Measurements from ENCODE around the gene ILRUN.

The ILRUN gene

GRCh38 chr6:34736823-34737222 lies 40.3 kb upstream of the ILRUN start:
- Histone ChIP-seq H3K4me3 (ENCODE audit: severe bottlenecking) (no peak overlapping the region), H3K36me3 (ENCODE audit: low read depth) (no peaks in the 10 kb centered on the region), H3K27ac (ENCODE audit: poor library complexity, severe bottlenecking) (no peak overlapping the region), H3K9me3 (ENCODE audit: severe bottlenecking) (no peaks in the 10 kb centered on the region), H3K4me1 (ENCODE audit: insufficient read depth, poor library complexity, severe bottlenecking) (no peaks in the 10 kb centered on the region), H3K27me3 (ENCODE audit: insufficient read depth, poor library complexity, severe bottlenecking) (no peaks in the 10 kb centered on the region)
- no peak for TF ChIP-seq CTCF (IDR thresholded peaks at IDR 0.05; ENCODE audit: poor library complexity, severe bottlenecking)
- no peak for ATAC-seq (ENCODE audit: low read depth)
- no peak for DNase-seq (ENCODE audit: low spot score)

DNA sequence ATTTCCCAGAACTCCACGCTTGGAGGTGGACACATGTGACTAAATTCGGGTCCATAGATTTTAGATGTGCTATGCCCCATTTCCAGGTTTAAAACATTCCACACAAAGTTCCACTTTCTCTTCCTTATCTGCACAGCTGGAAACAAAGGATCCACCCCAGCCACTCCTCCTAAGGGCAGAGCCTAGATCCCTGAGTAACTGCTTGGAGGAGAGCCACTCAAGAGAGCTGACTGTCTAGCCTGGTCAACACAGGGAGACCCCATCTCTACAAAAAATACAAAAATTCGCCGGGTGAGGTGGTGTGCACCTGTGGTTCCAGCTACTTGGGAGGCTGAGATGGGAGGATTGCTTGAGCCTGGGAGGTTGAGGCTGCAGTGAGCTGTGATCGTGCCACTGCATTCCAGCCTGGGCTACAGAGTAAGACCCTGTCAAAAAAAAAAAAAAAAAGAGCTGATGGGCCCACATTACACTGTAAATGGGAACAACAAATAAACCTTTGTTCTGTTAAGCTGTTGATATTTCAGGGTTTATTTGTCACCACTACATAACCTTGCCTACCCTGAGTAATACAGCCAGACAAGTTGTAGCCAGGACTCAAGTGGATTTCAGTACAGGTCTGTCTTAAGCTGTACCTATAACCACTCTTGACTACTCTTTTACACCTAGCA lies 35.0 kb upstream of the ILRUN start:
- Histone ChIP-seq H3K9me3 (ENCODE audit: severe bottlenecking) (no peaks in the 10 kb centered on the region), H3K36me3 (ENCODE audit: low read depth) (no peaks in the 10 kb centered on the region), H3K4me3 (ENCODE audit: severe bottlenecking) (no peak overlapping the region), H3K4me1 (ENCODE audit: insufficient read depth, poor library complexity, severe bottlenecking) (no peaks in the 10 kb centered on the region), H3K27ac (ENCODE audit: poor library complexity, severe bottlenecking) (no peak overlapping the region), H3K27me3 (ENCODE audit: insufficient read depth, poor library complexity, severe bottlenecking) (no peaks in the 10 kb centered on the region)
- DNase-seq (ENCODE audit: low spot score) (no peak), ATAC-seq (ENCODE audit: low read depth) (no peak)
- TF ChIP-seq CTCF (IDR thresholded peaks at IDR 0.05; ENCODE audit: poor library complexity, severe bottlenecking), result no peak

- ATAC-seq (ENCODE audit: low read depth) (no peak), DNase-seq (ENCODE audit: low spot score) (no peak)
- no peak for TF ChIP-seq CTCF (IDR thresholded peaks at IDR 0.05; ENCODE audit: poor library complexity, severe bottlenecking)
- Histone ChIP-seq H3K9me3 (ENCODE audit: severe bottlenecking) (no peaks in the 10 kb centered on the region), H3K27me3 (ENCODE audit: insufficient read depth, poor library complexity, severe bottlenecking) (no peaks in the 10 kb centered on the region), H3K27ac (ENCODE audit: poor library complexity, severe bottlenecking) (no peak overlapping the region), H3K4me1 (ENCODE audit: insufficient read depth, poor library complexity, severe bottlenecking) (no peaks in the 10 kb centered on the region), H3K36me3 (ENCODE audit: low read depth) (no peaks in the 10 kb centered on the region), H3K4me3 (ENCODE audit: severe bottlenecking) (no peak overlapping the region)
Measured at GRCh38 chr6:34729631-34730470, 33.3 kb upstream of the ILRUN start.

DNA sequence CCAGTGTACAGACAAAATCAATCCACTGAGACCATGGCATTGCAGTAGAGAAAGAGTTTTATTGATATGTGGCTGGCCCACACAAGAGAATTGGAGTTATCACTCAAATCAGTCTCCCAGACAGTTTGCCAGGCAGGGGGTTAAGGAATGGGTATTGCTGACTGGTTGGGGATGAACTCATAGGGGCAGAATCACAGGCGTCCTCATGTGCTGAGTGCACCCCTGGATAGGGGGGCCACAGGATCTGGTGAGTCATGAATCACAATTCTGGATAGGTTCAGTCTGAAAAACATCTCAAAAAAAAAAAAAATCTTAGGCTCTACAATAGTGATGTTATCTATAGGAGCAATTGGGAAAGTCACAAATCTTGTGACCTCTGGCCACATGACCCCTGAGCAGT lies 29.5 kb upstream of the ILRUN start:
- H3K27ac ChIP-seq (ENCODE audit: poor library complexity, severe bottlenecking), result no peak overlapping the region
- no peak overlapping the region for H3K4me3 ChIP-seq (ENCODE audit: severe bottlenecking)
- H3K4me1 ChIP-seq (ENCODE audit: insufficient read depth, poor library complexity, severe bottlenecking), result no peaks in the 10 kb centered on the region
- ATAC-seq (ENCODE audit: low read depth), result no peak
- H3K36me3 ChIP-seq (ENCODE audit: low read depth), result no peaks in the 10 kb centered on the region
- no peak for TF ChIP-seq CTCF (IDR thresholded peaks at IDR 0.05; ENCODE audit: poor library complexity, severe bottlenecking)
- no peak for DNase-seq (ENCODE audit: low spot score)
- H3K9me3 ChIP-seq (ENCODE audit: severe bottlenecking), result no peaks in the 10 kb centered on the region
- no peaks in the 10 kb centered on the region for H3K27me3 ChIP-seq (ENCODE audit: insufficient read depth, poor library complexity, severe bottlenecking)

GRCh38 chr6:34723203-34723602 lies 26.6 kb upstream of the ILRUN start:
- no peak for TF ChIP-seq CTCF (IDR thresholded peaks at IDR 0.05; ENCODE audit: poor library complexity, severe bottlenecking)
- Histone ChIP-seq H3K4me3 (ENCODE audit: severe bottlenecking) (no peak overlapping the region), H3K9me3 (ENCODE audit: severe bottlenecking) (no peaks in the 10 kb centered on the region), H3K27me3 (ENCODE audit: insufficient read depth, poor library complexity, severe bottlenecking) (no peaks in the 10 kb centered on the region), H3K36me3 (ENCODE audit: low read depth) (no peaks in the 10 kb centered on the region), H3K27ac (ENCODE audit: poor library complexity, severe bottlenecking) (no peak overlapping the region), H3K4me1 (ENCODE audit: insufficient read depth, poor library complexity, severe bottlenecking) (peaks cover 22% of the 10 kb centered on the region)
- no peak for ATAC-seq (ENCODE audit: low read depth)
- no peak for DNase-seq (ENCODE audit: low spot score)
